Panc1 (cell line): ENCODE results near the gene ZER1.

Experiments
- TF ChIP-seq, protein P1 (sequence below): fragments of 450-650 bp; IDR thresholded peaks from 2 replicates; pipeline ENCODE4 v1.5.1; 2017; ENCODE audit warnings: mild to moderate bottlenecking
- TF ChIP-seq, protein P2 (sequence below), 2 experiments: IDR thresholded peaks; 2 replicates each; pipeline ENCODE4 v1.6.1; 2011 to 2012; ENCODE audit warnings: low read depth in 2 of 2, control low read depth in 1 of 2, low read length in 1 of 2, mild to moderate bottlenecking in 1 of 2, moderate library complexity in 1 of 2; ENCODE audit not compliant: insufficient read depth in 1 of 2

DNA sequence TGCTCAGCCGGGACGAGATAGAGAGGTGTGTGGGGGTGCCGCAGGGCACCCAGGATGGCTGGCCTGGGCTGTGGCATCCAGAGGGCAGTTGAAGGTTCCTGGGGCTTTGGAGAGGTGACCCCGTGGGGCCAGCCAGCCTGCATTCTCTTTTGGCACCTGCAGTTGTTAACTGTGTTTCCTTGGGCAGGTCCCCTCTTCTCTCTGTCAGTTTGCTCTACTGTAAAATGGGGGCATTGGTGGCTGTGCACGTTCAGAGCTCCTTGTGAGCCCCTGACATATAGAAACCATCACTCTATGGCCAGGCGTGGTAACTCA is 56.3 kb downstream of the ZER1 start:
- TF ChIP-seq, protein P1, sequence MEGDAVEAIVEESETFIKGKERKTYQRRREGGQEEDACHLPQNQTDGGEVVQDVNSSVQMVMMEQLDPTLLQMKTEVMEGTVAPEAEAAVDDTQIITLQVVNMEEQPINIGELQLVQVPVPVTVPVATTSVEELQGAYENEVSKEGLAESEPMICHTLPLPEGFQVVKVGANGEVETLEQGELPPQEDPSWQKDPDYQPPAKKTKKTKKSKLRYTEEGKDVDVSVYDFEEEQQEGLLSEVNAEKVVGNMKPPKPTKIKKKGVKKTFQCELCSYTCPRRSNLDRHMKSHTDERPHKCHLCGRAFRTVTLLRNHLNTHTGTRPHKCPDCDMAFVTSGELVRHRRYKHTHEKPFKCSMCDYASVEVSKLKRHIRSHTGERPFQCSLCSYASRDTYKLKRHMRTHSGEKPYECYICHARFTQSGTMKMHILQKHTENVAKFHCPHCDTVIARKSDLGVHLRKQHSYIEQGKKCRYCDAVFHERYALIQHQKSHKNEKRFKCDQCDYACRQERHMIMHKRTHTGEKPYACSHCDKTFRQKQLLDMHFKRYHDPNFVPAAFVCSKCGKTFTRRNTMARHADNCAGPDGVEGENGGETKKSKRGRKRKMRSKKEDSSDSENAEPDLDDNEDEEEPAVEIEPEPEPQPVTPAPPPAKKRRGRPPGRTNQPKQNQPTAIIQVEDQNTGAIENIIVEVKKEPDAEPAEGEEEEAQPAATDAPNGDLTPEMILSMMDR: no peak
- TF ChIP-seq, protein P2, sequence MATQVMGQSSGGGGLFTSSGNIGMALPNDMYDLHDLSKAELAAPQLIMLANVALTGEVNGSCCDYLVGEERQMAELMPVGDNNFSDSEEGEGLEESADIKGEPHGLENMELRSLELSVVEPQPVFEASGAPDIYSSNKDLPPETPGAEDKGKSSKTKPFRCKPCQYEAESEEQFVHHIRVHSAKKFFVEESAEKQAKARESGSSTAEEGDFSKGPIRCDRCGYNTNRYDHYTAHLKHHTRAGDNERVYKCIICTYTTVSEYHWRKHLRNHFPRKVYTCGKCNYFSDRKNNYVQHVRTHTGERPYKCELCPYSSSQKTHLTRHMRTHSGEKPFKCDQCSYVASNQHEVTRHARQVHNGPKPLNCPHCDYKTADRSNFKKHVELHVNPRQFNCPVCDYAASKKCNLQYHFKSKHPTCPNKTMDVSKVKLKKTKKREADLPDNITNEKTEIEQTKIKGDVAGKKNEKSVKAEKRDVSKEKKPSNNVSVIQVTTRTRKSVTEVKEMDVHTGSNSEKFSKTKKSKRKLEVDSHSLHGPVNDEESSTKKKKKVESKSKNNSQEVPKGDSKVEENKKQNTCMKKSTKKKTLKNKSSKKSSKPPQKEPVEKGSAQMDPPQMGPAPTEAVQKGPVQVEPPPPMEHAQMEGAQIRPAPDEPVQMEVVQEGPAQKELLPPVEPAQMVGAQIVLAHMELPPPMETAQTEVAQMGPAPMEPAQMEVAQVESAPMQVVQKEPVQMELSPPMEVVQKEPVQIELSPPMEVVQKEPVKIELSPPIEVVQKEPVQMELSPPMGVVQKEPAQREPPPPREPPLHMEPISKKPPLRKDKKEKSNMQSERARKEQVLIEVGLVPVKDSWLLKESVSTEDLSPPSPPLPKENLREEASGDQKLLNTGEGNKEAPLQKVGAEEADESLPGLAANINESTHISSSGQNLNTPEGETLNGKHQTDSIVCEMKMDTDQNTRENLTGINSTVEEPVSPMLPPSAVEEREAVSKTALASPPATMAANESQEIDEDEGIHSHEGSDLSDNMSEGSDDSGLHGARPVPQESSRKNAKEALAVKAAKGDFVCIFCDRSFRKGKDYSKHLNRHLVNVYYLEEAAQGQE (IDR thresholded peaks at IDR 0.05; ENCODE audit: insufficient read depth in 1 of 2, low read depth in 2 of 2, low read length in 1 of 2): no peak
